Ovary (tissue), 3 donors: Measurements from ENCODE around the gene ZNF205.
"Not testable (repeated sequence)": the region's sequence is repeated elsewhere in the genome, so short reads cannot be mapped to it uniquely, and the experiment has no call there.

Experiments
- CTCF ChIP-seq, 3 donors: fragments of 450-650 bp in 2 of 3; fragments of 200-600 bp in 1 of 3; IDR thresholded peaks; one replicate each; pipeline versions ENCODE4 v1.5.1 to v1.8.0; 2016 to 2022; ENCODE audit warnings: antibody characterized with exemption in 3 of 3, mild to moderate bottlenecking in 1 of 3
- EP300 ChIP-seq: sonication (generic); formaldehyde crosslinking; IDR thresholded peaks from one replicate; pipeline ENCODE4 v1.6.1; 2017; ENCODE audit warnings: antibody characterized with exemption
- POLR2A ChIP-seq: fragments of 450-650 bp; IDR thresholded peaks from one replicate; pipeline ENCODE4 v1.6.1; 2017; ENCODE audit warnings: antibody characterized with exemption, mild to moderate bottlenecking, moderate library complexity
- donor health status: DM: no; HTN: no; CAD: no.

- not testable (repeated sequence) for TF ChIP-seq CTCF (IDR thresholded peaks at IDR 0.05); POLR2A; EP300
Observed at GRCh38 chr16:3139561-3139960, 27.2 kb downstream of the ZNF205 start.
